Vagina (tissue), 2 donors: ENCODE measurements around the gene LMNA.

Source experiments
- POLR2A ChIP-seq, 2 donors: fragments of 450-650 bp; IDR thresholded peaks; one replicate each; pipeline ENCODE4 v1.6.1; 2017; ENCODE audit warnings: antibody characterized with exemption in 2 of 2, mild to moderate bottlenecking in 2 of 2, moderate library complexity in 2 of 2
- TF ChIP-seq, protein P1 (sequence below), 3 experiments: fragments of 450-650 bp in 2 of 3; fragments of 200-600 bp in 1 of 3; sonication (generic) in 1 of 3; IDR thresholded peaks; one replicate each; pipeline ENCODE4 v1.5.1; 2017 to 2019; ENCODE audit warnings: antibody characterized with exemption in 3 of 3, mild to moderate bottlenecking in 2 of 3, moderate library complexity in 2 of 3

DNA sequence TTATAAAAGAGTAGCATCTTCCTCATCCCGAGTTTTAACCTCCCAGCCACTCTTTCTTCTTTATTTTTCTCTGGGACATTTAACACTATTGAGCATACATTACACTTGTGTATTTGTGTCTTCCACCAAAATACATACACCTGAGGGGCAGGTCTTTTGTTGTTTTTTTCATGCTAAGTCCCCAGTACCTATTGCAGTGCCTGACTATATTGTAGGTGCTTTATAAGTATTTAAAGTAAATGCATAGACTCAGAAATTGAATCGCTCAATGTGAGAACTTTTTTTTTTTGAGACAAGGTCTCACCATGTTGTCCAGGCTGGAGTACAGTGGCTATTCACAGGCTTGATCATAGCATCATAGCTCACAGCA lies 31.1 kb downstream of the LMNA start:
- TF ChIP-seq, protein P1, sequence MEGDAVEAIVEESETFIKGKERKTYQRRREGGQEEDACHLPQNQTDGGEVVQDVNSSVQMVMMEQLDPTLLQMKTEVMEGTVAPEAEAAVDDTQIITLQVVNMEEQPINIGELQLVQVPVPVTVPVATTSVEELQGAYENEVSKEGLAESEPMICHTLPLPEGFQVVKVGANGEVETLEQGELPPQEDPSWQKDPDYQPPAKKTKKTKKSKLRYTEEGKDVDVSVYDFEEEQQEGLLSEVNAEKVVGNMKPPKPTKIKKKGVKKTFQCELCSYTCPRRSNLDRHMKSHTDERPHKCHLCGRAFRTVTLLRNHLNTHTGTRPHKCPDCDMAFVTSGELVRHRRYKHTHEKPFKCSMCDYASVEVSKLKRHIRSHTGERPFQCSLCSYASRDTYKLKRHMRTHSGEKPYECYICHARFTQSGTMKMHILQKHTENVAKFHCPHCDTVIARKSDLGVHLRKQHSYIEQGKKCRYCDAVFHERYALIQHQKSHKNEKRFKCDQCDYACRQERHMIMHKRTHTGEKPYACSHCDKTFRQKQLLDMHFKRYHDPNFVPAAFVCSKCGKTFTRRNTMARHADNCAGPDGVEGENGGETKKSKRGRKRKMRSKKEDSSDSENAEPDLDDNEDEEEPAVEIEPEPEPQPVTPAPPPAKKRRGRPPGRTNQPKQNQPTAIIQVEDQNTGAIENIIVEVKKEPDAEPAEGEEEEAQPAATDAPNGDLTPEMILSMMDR (IDR thresholded peaks at IDR 0.05): no peak
- no peak for TF ChIP-seq POLR2A (IDR thresholded peaks at IDR 0.05)
